Psoas muscle (tissue), 8 donors: ENCODE data around the gene PXMP4. TPM values are rescaled to one million over a fixed set of nuclear protein-coding genes. Genes with fewer than 3 reads are reported as not detected.

ENCODE experiments used
- ATAC-seq, 4 donors: fragments of 200-7000 bp; cut with Tn5 transposase; one replicate each; pipeline ENCODE4 v1.9.1; 2020; ENCODE audit warnings: moderate library complexity in 3 of 4, mild to moderate bottlenecking in 2 of 4
- DNase-seq, 2 donors: peaks; one replicate each; pipeline ENCODE4 v3.0.0-alpha.2; 2020
- H3K27ac ChIP-seq: fragments of 200-600 bp; one replicate; pipeline ENCODE4 v1.8.0; 2022
- H3K27me3 ChIP-seq, 3 donors: fragments of 200-600 bp in 1 of 3; one replicate each; pipeline versions ENCODE4 v1.6.1 to v1.8.0; 2013 to 2022; ENCODE audit warnings: low read length in 2 of 3, mild to moderate bottlenecking in 2 of 3, moderate library complexity in 1 of 3; ENCODE audit not compliant: insufficient read depth in 3 of 3
- H3K36me3 ChIP-seq, 2 donors: fragments of 200-600 bp in 1 of 2; one replicate each; pipeline versions ENCODE4 v1.6.1 to v1.8.0; 2013 to 2022; ENCODE audit warnings: low read depth in 1 of 2, mild to moderate bottlenecking in 1 of 2, moderate library complexity in 1 of 2; ENCODE audit not compliant: insufficient read depth in 1 of 2
- H3K4me1 ChIP-seq: fragments of 200-600 bp; one replicate; pipeline ENCODE4 v1.8.0; 2022
- H3K4me3 ChIP-seq: fragments of 200-600 bp; one replicate; pipeline ENCODE4 v1.8.0; 2022; ENCODE audit warnings: mild to moderate bottlenecking
- H3K9me3 ChIP-seq: fragments of 200-600 bp; one replicate; pipeline ENCODE4 v1.8.0; 2022
- CTCF ChIP-seq: fragments of 200-600 bp; IDR thresholded peaks from one replicate; pipeline ENCODE4 v1.8.0; 2022; ENCODE audit warnings: antibody characterized with exemption
- WGBS, 3 donors: extraction: QIAGEN DNeasy Blood & Tissue Kit; methylation state at CpG; one replicate each; pipeline versions ENCODE4 v1.1.6 to v1.1.7; 2013; 5-methylcytosine and 5-hydroxymethylcytosine counted together
- intact Hi-C, 2 donors: fragments of 100-400 bp; cut with DNase I; formaldehyde crosslinking; loops; one replicate each; pipeline versions ENCODE4 v1.11.0 to v1.14.2; 2022
- polyA plus RNA-seq, 3 donors: library from polyadenylated mRNA; stranded (reverse); fragments of 200-250 nt; gene quantifications; one replicate each; pipeline ENCODE4 v1.2.3, GENCODE V29; 2013
- total RNA-seq, 4 donors: library from RNA; stranded (reverse); fragmentation: NEBNext Ultra II Directional in 2 of 4; extraction: Animal tissue kit (Norgen Biotek cat#: 25700) in 2 of 4; gene quantifications; one replicate each; pipeline versions ENCODE4 v1.2.1 to v1.2.4, GENCODE V29; 2021 to 2023
- donor health status: healthy with polysubstance abuse.
- donor health status: DM: no; HTN: no; CAD: no; lungs with moderate emphysema.
- donor health status: Bipolar disorder and iron deficiency.
- donor health status: healthy.
- donor health status: DM: yes; HTN: yes; CAD: no.
- donor health status: DM: no; HTN: no; CAD: no.
- donor health status: DM: no; HTN: no; CAD: no.
- donor health status: DM: yes; HTN: yes; CAD: no.

Gene PXMP4
- total and polyA plus RNA-seq, 7 donors = 1.9 to 10.6 (median 5.1) TPM

DNA sequence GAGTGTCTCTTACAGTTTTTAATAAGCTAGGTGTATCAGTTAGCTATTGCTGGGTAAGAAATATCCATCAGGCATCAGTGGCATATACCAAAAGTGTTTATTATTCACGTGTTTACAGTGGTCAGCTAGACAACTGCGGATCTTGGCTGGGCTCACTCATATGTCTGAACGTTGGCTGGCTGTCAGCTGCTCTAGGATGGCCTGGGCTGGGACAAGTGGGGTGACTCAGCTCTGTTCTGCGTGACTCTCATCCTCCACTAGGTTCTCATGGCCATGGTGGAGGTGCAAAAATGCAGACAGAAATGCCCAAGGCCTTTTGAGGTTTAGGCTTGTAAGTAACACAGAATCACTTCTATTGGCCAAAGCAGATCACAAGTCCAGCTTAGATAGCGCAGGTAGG, 33.7 kb upstream of the PXMP4 start:
- TF ChIP-seq CTCF = no peak
- DNase-seq (no peak), ATAC-seq (no peak)
- H3K27me3 ChIP-seq = no peaks in the 10 kb centered on the region
- H3K9me3 ChIP-seq = peaks cover 11% of the 10 kb centered on the region
- no peak overlapping the region for H3K27ac ChIP-seq
- peaks cover 6 to 89% of the 10 kb centered on the region in 2 donors for H3K36me3 ChIP-seq
- H3K4me3 ChIP-seq = no peak overlapping the region
- H3K4me1 ChIP-seq = no peaks in the 10 kb centered on the region
- WGBS, 3 donors = 73 to 83% (median 75%) methylated on average over 5 of the region's 5 CpGs
- intact Hi-C loops = no loop called here

GRCh38 chr20:33753143-33753542, 33.0 kb upstream of the PXMP4 start:
- no peak for TF ChIP-seq CTCF
- 92 to 93% (median 92%) methylated on average over 7 of the region's 7 CpGs for WGBS, 3 donors
- no peak for ATAC-seq

DNA sequence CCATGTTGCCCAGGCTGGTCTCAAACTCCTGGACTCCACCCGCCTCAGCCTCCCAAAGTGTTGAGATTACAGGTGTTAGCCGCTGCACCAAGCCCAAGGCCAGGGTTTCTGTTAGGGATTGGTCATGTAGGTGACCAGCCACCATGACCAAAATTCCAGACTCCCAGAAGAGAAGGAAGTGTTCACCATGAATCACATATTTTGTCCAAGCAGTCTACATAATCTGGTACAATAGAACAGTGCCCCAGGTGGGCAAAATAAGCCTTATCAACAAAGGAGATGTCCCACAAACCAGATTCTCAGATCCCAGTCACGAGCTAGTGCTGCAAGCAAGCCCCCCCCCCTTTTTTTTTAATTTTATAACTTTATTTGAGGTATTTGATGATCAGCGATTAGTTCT, 31.7 kb upstream of the PXMP4 start:
- DNase-seq = no peak
- TF ChIP-seq CTCF = no peak
- no peak overlapping the region for H3K27ac ChIP-seq
- WGBS, 3 donors = 93 to 95% (median 94%) methylated on average over 4 of the region's 4 CpGs
- intact Hi-C loops = no loop called here
- no peaks in the 10 kb centered on the region for H3K9me3 ChIP-seq
- H3K36me3 ChIP-seq = peaks cover 6 to 71% of the 10 kb centered on the region in 2 donors
- no peak for ATAC-seq
- H3K4me1 ChIP-seq = no peaks in the 10 kb centered on the region
- H3K4me3 ChIP-seq = no peak overlapping the region
- H3K27me3 ChIP-seq = no peaks in the 10 kb centered on the region

More at GRCh38 chr20:33753143-33753542, 33.0 kb upstream of the PXMP4 start:
- Histone ChIP-seq H3K9me3 (peaks cover 11% of the 10 kb centered on the region), H3K4me1 (no peaks in the 10 kb centered on the region), H3K27ac (no peak overlapping the region), H3K27me3 (no peaks in the 10 kb centered on the region), H3K4me3 (no peak overlapping the region), H3K36me3 (peaks cover 6 to 85% of the 10 kb centered on the region in 2 donors)
- DNase-seq = no peak
- intact Hi-C loops = no loop called here

DNA sequence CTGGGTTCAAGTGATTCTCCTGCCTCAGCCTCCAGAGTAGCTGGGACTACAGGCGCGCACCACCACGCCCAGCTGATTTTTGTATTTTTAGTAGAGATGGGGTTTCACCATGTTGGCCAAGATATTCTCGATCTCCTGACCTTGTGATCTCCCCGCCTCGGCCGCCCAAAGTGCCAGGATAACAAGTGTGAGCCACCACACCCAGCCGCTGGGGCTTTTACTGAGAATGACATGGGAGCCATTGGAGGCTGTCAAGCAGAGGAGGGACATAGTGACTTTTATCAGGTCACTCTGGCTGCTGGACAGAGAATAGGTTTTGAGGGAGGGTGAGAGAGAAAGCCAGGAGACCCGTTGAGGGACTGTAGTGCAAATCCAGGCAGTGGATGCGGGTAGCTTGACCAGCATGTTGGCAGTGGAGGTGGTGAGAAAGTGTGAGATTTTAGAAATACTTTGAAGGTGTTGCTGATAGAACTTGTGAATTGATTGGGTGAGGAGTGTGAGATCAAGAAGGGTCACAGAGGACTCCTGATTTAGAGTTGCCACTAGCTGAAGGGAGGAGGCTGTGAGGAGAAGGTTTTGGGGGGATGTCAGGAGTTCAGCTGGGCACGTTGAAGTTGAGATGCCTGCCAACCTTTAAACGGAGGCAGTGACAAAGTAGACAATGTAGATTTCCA, 26.4 kb upstream of the PXMP4 start:
- no peak overlapping the region for H3K4me3 ChIP-seq
- H3K27ac ChIP-seq = no peak overlapping the region
- intact Hi-C loops = no loop called here
- DNase-seq (no peak), ATAC-seq (no peak)
- no peaks in the 10 kb centered on the region for H3K4me1 ChIP-seq
- 90 to 94% (median 91%) methylated on average over 12 of the region's 12 CpGs for WGBS, 3 donors
- TF ChIP-seq CTCF = no peak
- no peaks in the 10 kb centered on the region for H3K9me3 ChIP-seq
- peaks cover 3 to 35% of the 10 kb centered on the region in 2 donors for H3K36me3 ChIP-seq
- no peaks in the 10 kb centered on the region for H3K27me3 ChIP-seq
